Measurements from ENCODE around the gene ST8SIA2. TPM values are rescaled to one million over a fixed set of nuclear protein-coding genes. Genes with fewer than 3 reads are reported as not detected.
A peak's percentile ranks its signal among the peaks of the same experiment; 100 is the strongest.

Gene ST8SIA2
- total RNA-seq, 2 experiments from 2014 or later = not detected

DNA sequence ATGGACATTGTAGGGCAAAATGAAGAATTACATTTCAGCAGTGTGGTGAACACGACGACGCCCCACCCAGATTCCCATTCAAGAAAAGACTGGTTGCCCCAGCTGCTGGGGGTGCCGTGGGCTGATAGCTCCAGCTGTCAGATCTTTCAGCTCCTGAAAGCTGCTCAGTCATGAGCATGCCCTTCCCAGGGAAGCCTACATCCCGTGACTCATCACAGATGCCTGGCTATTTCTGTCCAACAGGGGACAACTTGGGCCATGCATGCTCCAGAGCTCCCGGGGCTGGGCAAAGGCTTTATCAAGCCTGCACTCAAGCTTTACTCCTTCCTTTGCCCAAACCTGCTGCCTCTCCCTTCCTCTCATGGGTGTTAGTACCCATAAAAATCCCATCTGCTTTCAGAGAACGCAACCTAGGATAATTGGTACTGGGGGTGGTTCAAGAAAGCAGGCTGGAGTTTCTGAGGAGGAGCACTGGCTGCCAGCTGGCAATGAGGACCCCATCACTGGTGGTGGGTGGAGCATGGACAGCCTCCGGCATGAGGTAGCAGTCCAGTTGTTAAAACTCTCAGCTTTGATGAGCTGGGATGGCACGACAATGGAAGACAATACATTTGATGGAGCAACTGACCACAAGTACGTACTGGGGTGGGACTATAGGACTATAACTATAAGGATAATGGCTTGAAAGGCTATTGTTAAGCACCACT, 16.4 kb upstream of the ST8SIA2 start:
- H3K9me3 Mint-ChIP-seq = no peaks in the 10 kb centered on the region
- intact Hi-C loops (cut with micrococcal nuclease) = no loop called here
- H3K4me3 Mint-ChIP-seq = no peak overlapping the region
- no peaks in the 10 kb centered on the region for H3K4me1 Mint-ChIP-seq (ENCODE audit: low read depth)
- CTCF ChIA-PET = interaction anchor here (0.7 to 0.9 kb wide), 2 partner anchors 13 to 14 kb away, joined by 3 read pairs; no protein-coding TSS in a partner anchor
- H3K27ac Mint-ChIP-seq = no peak overlapping the region
- no peak for DNase-seq
- H3K27me3 Mint-ChIP-seq = peaks cover 5% of the 10 kb centered on the region
- H3K36me3 Mint-ChIP-seq = no peaks in the 10 kb centered on the region
- POLR2A ChIA-PET = no interaction called here

DNA sequence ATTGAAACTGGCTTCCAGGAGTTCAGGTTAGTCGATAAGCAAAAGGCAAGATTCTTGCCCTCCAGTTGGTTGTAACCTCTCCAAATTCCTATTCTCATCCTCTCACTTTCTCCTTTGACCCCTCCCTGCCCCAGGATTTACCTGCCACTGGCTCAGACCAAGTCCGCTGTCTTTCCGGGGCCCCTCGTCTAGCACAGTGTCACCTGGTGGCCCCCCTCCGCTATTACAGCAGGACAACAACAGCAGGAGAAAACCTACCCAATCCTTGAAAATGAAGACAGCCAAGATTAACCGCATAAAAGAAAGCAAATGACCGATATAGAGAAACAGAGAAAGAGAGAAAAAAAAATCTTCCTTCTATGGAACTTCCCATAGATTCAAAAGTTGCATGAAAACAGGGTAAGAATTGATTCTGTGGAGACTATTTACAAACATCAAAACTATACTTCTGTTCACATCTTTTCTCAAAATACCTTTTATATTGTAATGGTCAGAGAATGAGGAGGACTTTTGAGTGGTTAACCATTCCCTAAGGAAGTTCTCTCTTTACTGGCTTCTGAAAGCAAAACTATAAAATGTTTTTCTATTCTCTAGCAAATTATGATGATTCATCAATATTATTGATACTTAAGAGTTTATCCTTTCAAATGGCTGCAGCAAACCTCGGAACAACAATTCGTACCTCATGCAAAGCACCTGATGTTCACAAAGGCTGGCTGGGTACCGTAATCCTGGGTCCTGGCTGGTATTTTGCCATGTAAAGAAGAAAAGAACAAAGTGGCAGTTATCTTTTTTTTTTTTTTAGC, 10.0 kb upstream of the ST8SIA2 start:
- Mint-ChIP-seq H3K36me3 (no peaks in the 10 kb centered on the region), H3K9me3 (no peaks in the 10 kb centered on the region), H3K4me1 (ENCODE audit: low read depth) (no peaks in the 10 kb centered on the region), H3K27me3 (peaks cover 24% of the 10 kb centered on the region), H3K4me3 (no peak overlapping the region), H3K27ac (no peak overlapping the region)
- POLR2A ChIA-PET = no interaction called here
- intact Hi-C loops (cut with micrococcal nuclease) = loop anchor here (1.0 kb wide), 1 partner anchor 286 kb away; no protein-coding TSS in a partner anchor
- CTCF ChIA-PET = interaction anchor here (0.7 to 1.0 kb wide), 4 partner anchors 43 to 346 kb away, joined by 3 read pairs; no protein-coding TSS in a partner anchor
- DNase-seq = peak; percentile 53

DNA sequence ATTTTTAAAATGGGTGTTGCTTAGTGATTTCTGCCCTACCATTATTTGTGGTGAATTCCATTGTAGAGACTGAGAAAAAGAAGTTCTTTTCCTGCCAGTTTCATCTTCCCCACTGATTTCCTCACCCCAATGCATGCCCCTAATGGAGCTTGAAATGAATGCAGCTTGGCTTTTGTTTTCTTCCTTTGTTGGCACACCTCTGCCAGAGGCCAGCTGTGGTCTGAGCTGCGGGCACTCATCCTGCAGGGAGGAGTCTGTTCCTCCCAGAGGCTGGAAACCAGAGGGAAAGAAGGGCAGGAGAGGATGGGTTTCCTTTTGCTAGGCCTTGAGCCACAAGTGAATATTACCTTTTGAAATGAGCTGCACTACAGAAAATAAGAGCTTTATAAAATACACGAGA, 9.3 kb upstream of the ST8SIA2 start:
- Mint-ChIP-seq H3K27me3 (peaks cover 29% of the 10 kb centered on the region), H3K36me3 (no peaks in the 10 kb centered on the region), H3K27ac (no peak overlapping the region), H3K4me3 (no peak overlapping the region), H3K4me1 (ENCODE audit: low read depth) (no peaks in the 10 kb centered on the region), H3K9me3 (no peaks in the 10 kb centered on the region)
- no peak for DNase-seq
- ChIA-PET POLR2A (no interaction called here), CTCF (interaction anchor here (0.7 to 1.0 kb wide), 4 partner anchors 44 to 346 kb away, joined by 3 read pairs; no protein-coding TSS in a partner anchor)
- intact Hi-C loops (cut with micrococcal nuclease) = no loop called here

DNA sequence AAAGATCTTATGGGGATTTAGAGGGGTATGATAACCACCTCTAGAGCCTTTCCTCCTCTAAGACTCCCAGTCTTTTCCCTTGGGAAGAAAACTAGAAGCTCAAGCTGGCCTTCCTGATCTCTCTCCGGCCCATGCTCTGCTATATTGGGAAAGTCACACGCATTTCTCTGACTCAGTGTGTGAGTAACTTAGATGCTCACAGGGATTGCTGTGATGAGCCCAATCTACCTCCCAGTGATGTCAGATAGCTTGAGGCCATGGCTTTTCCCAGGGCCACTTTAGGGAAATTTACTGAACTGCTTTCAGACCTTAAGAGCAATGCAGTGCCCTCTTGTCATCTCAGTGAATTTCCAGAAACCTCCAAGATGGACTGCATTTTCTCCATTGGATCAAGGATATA, 8.6 kb upstream of the ST8SIA2 start:
- CTCF ChIA-PET = interaction anchor here (0.7 to 1.0 kb wide), 3 partner anchors 44 to 329 kb away, joined by 3 read pairs; no protein-coding TSS in a partner anchor

DNA sequence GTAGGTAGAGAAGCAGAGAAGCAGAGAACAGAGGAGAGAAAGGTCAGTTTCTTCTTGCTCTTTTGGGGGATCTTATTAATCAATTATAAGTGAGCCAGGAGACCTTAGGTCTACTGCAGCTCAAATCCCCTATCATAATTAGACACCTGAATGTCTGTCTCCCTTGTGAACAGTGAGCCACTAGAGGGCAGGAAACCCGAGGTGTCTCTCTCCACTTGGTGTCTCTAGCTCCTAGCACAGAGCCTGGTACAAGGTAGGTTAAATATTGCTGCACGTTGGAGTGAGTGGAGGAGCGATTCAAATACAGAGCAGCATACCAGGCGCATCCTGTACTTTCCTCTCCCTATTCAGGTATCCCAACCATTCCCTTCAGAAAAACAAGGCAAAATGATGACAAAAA, 2.0 kb upstream of the ST8SIA2 start:
- CTCF ChIA-PET = interaction anchor here (0.6 to 2.2 kb wide), 6 partner anchors 14 to 342 kb away, joined by 3 to 8 read pairs (median 4); no protein-coding TSS in a partner anchor
- H3K27me3 Mint-ChIP-seq = peaks cover 72% of the 10 kb centered on the region
- no peaks in the 10 kb centered on the region for H3K36me3 Mint-ChIP-seq
- DNase-seq = peak; percentile 39
- H3K4me1 Mint-ChIP-seq (ENCODE audit: low read depth) = peaks cover 10% of the 10 kb centered on the region
- POLR2A ChIA-PET = no interaction called here
- no peak overlapping the region for H3K4me3 Mint-ChIP-seq
- H3K27ac Mint-ChIP-seq = no peak overlapping the region
- intact Hi-C loops (cut with micrococcal nuclease) = loop anchor here (5.0 kb wide), 1 partner anchor 326 kb away; no protein-coding TSS in a partner anchor
- H3K9me3 Mint-ChIP-seq = no peaks in the 10 kb centered on the region

More for the DNA sequence above, 8.6 kb upstream of the ST8SIA2 start:
- POLR2A ChIA-PET = no interaction called here
- Mint-ChIP-seq H3K4me1 (ENCODE audit: low read depth) (no peaks in the 10 kb centered on the region), H3K4me3 (no peak overlapping the region), H3K27ac (no peak overlapping the region), H3K36me3 (no peaks in the 10 kb centered on the region), H3K9me3 (no peaks in the 10 kb centered on the region), H3K27me3 (peaks cover 34% of the 10 kb centered on the region)
- DNase-seq = no peak
- intact Hi-C loops (cut with micrococcal nuclease) = no loop called here

DNA sequence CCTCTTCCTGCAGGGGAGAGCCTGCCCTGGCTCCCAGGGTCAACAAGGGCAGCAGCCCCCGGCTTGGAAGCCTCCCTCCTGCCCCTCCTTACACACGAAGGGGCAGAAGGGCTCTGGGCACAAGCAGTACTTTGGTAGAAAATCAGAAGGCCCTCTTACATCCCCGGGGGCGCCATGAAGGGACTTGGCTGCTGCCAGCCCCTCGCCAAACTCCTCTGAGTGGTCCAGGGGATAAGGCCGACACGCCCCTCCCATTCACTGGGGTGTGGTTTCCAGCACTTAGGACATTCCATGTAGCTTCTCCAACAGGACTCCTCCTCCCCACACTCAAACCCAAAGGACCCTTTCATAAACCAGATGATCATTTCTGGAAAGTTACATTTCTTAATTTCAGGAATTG, 1.2 kb upstream of the ST8SIA2 start:
- H3K27ac Mint-ChIP-seq = no peak overlapping the region
- intact Hi-C loops (cut with micrococcal nuclease) = loop anchor here (5.0 kb wide), 1 partner anchor 325 kb away; no protein-coding TSS in a partner anchor

DNA sequence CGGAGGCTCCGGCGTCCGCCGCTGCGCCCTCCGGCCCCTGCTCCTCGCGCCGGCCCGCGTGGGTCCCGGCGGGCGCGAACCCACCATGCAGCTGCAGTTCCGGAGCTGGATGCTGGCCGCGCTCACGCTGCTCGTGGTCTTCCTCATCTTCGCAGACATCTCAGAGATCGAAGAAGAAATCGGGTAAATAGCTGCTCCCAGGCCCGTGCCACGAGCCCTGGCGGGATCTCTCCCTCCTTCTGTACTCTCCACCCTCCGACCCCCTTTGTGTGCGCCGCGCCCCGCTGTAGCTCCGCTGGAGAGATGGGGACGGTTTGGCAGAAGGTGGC, 263 bp downstream of the ST8SIA2 start:
- Mint-ChIP-seq H3K27me3 (peaks cover 60% of the 10 kb centered on the region), H3K27ac (no peak overlapping the region), H3K4me1 (ENCODE audit: low read depth) (peaks cover 10% of the 10 kb centered on the region), H3K9me3 (no peaks in the 10 kb centered on the region), H3K4me3 (no peak overlapping the region), H3K36me3 (no peaks in the 10 kb centered on the region)
- ChIA-PET CTCF (interaction anchor here (1.2 kb wide), 1 partner anchor 321 kb away, joined by 3 read pairs; no protein-coding TSS in a partner anchor), POLR2A (no interaction called here)
- no peak for DNase-seq
- intact Hi-C loops (cut with micrococcal nuclease) = loop anchor here (5.0 kb wide), 1 partner anchor 323 kb away; no protein-coding TSS in a partner anchor

More for the DNA sequence above, 1.2 kb upstream of the ST8SIA2 start:
- peaks cover 10% of the 10 kb centered on the region for H3K4me1 Mint-ChIP-seq (ENCODE audit: low read depth)
- ChIA-PET CTCF (interaction anchor here (1.4 to 2.2 kb wide), 2 partner anchors 129 to 341 kb away, joined by 3 to 6 read pairs; no protein-coding TSS in a partner anchor), POLR2A (no interaction called here)
- peaks cover 70% of the 10 kb centered on the region for H3K27me3 Mint-ChIP-seq
- H3K9me3 Mint-ChIP-seq = no peaks in the 10 kb centered on the region
- no peak for DNase-seq
- H3K4me3 Mint-ChIP-seq = no peak overlapping the region
- no peaks in the 10 kb centered on the region for H3K36me3 Mint-ChIP-seq

DNA sequence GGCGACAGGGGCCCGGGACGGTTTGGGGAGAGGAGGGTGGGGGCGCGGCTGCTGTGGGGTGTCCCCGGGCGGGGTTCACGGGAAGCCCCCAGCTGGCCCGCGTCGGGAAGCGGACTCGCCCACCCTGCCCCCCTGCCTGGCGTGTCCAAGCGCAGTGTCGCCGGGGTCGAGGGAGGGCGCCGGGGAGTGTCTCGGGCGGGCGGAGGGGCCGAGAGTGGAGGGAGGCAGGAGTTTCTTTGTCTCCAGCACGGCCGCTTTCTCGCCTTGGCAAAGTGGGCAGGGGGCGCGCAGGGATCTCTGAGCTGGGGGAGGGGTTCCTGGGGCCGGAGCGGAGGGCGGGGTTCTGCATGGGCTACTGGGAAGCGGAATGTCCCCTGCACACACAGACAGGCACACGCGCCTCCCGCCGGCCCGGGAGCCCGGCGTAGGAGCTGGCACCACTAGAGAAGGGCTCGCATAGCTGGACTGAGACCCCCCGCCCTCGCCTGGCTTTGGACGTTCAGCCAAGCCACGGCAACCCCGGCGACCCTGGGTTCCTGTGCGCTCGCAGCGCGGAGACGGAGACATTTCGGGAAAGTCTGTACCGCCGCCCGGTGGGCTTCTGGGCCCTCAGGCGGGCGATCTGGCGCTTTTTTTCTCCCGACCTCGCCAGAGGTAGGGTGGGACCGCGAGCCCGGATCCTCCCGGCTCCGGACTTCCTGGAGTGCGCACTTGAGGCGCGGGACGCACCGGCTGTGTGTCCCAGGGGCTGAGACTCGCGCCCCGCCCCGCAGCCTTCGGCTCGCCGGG, 822 bp downstream of the ST8SIA2 start:
- Mint-ChIP-seq H3K4me3 (no peak overlapping the region), H3K36me3 (no peaks in the 10 kb centered on the region), H3K9me3 (no peaks in the 10 kb centered on the region), H3K27ac (no peak overlapping the region), H3K27me3 (peaks cover 56% of the 10 kb centered on the region), H3K4me1 (ENCODE audit: low read depth) (peaks cover 10% of the 10 kb centered on the region)
- intact Hi-C loops (cut with micrococcal nuclease) = loop anchor here (5.0 kb wide), 1 partner anchor 323 kb away; no protein-coding TSS in a partner anchor
- DNase-seq = no peak
- CTCF ChIA-PET = no interaction called here
- POLR2A ChIA-PET = no interaction called here

DNA sequence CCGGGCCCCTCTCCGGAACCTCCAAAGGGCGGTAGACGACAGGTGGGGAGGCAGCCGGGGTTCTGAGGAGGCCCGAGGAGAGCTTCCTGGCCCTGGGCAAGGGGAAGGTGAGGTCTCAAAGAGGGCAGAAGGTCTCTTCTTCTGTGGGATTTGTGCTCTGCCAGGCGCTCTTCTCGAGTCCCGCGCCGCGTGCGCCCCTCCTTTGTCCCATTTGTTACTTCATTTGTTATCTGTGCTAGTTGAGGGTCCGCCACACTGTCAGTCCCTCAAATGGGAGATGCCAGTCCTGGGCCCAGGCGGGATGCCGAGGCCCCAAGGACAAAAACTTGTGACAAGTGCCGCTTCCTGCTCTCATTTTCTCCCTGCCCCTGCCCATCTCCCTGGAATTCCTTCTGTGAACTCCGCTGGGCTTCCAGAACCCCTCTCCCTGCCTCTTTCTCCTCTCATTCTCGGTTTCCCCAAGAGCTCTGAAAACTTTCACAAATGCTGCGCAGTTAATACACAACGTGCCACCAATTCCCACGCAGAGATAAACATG, 1.5 kb downstream of the ST8SIA2 start:
- intact Hi-C loops (cut with micrococcal nuclease) = no loop called here
- Mint-ChIP-seq H3K36me3 (no peaks in the 10 kb centered on the region), H3K9me3 (no peaks in the 10 kb centered on the region), H3K4me1 (ENCODE audit: low read depth) (peaks cover 10% of the 10 kb centered on the region), H3K27ac (no peak overlapping the region), H3K4me3 (no peak overlapping the region), H3K27me3 (peaks cover 51% of the 10 kb centered on the region)
- CTCF ChIA-PET = no interaction called here
- DNase-seq = no peak
- POLR2A ChIA-PET = no interaction called here

DNA sequence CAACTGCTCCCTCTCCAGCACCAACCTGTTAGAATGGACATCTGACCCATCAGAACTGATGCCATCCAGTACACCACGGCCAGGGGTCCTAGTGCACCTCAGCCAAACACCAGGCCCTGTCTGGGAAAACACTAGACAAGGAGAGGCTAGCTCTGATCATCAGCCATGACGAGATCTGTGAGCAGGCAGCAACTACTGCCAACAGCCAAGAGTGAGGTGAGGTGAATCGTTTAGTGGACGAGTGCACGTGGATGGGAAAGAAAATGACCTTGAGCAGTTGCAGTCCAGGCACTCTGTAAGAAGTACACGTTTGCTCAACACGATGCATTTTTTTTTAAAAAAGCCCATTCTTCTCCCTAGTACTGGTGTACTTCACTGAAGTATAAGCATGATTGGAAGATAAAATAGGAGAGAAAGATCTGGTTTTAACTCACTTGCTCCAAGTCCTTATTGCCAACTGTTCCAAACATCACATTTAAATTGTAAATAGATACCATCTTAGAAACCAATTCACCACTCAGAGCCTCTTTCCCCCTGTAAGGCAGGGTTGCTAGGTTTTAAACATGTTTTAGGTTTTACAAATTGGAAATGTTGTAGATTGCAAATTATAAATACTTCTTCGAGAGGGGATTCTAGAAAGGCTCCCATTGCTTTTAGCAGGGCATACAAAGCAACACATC, 5.7 kb downstream of the ST8SIA2 start:
- H3K9me3 Mint-ChIP-seq = no peaks in the 10 kb centered on the region
- CTCF ChIA-PET = no interaction called here
- H3K4me3 Mint-ChIP-seq = no peak overlapping the region
- no peak overlapping the region for H3K27ac Mint-ChIP-seq
- H3K27me3 Mint-ChIP-seq = peaks cover 22% of the 10 kb centered on the region
- no peak for DNase-seq
- intact Hi-C loops (cut with micrococcal nuclease) = no loop called here
- POLR2A ChIA-PET = no interaction called here
- no peaks in the 10 kb centered on the region for H3K36me3 Mint-ChIP-seq
- peaks cover 5% of the 10 kb centered on the region for H3K4me1 Mint-ChIP-seq (ENCODE audit: low read depth)

DNA sequence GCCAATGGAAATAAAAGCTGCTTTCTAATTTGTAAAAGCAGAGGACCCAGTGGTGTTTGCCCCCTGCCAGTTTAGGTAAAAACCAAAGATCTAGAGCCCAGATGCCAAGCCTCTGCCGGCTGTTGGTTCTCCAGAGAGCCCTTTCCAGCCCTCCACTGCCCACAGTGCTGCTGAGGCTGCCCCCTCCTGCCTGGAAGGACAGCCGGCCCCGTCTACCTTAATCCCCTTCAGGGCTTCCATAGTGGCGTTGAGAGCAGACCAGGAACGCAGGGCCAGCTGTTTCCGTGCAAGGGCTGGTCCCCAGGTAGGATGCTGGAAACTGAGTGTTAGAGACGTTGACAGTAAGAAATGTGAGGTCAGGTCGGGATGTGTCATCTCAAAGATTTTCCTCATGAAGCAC, 6.9 kb downstream of the ST8SIA2 start:
- no peak for DNase-seq
- intact Hi-C loops (cut with micrococcal nuclease) = no loop called here
- Mint-ChIP-seq H3K27me3 (peaks cover 14% of the 10 kb centered on the region), H3K4me1 (ENCODE audit: low read depth) (peaks cover under 1% of the 10 kb centered on the region), H3K36me3 (no peaks in the 10 kb centered on the region), H3K27ac (no peak overlapping the region), H3K4me3 (no peak overlapping the region), H3K9me3 (no peaks in the 10 kb centered on the region)
- POLR2A ChIA-PET = no interaction called here
- CTCF ChIA-PET = no interaction called here
